ENCODE measurements around the gene GPER1.

The GPER1 gene

DNA sequence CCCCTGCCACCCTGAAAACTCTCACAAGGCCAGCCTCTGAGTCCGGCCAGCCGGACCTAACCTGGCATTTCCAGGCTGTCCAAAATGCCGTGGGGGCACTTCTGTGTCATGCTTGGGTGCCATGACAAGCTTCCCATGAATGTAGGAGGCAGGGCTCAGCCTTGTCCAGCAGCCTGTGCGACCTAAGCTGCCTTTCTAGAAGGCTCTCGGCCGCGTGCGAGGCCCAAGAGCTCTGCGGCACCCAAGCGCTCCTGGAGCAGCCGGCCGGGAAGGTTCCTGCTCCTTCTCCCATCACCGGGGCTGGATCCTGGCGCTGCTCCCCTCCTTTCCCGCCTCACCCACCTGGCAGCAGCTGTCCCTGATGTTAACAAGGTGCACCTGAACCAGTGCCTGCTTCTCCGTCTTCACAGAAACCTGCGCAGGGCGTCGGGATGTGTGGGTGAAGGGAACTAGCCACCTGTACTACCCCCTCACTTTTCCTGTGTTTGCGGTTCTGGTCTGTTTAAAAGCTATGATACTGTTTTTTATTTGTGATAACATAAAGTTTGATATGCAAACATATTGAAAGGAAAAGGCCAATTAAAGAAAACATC, 6.1 kb downstream of the GPER1 start:
- H3K4me3 ChIP-seq (ENCODE audit: low read depth, low read length) = no peak overlapping the region
- no peak for DNase-seq (ENCODE audit: low read depth)
- in situ Hi-C loops (cut with HindIII; ENCODE audit: low sequenced_read_pairs) = no loop called here
- TF ChIP-seq CTCF (IDR thresholded peaks at IDR 0.05; ENCODE audit: low read depth, low read length, missing control alignments) = no peak

DNA sequence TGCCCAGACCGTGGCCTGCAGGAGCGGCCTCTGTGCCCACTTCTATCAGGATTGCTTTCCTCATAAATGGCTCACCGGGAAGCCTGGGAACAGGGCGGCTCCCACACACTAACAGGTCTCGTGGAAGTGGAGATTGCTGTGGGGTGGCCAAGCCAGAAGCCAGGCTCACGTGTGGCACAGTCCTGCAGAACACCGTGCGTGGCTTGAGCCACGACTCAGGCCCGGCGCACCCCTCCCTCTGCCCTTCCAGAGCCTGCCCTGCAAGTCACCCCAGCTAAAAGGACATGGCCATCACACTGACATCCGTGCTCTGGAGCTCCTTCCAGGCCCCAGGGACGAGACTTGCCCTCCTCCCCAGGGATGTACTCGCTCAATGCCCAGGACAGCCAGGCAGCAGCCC, 7.0 kb downstream of the GPER1 start:
- H3K4me3 ChIP-seq (ENCODE audit: low read depth, low read length) = no peak overlapping the region
- in situ Hi-C loops (cut with HindIII; ENCODE audit: low sequenced_read_pairs) = loop anchor here (5.0 kb wide), 1 partner anchor 48 kb away; no protein-coding TSS in a partner anchor
- no peak for TF ChIP-seq CTCF (IDR thresholded peaks at IDR 0.05; ENCODE audit: low read depth, low read length, missing control alignments)
- no peak for DNase-seq (ENCODE audit: low read depth)

- in situ Hi-C loops (cut with HindIII; ENCODE audit: low sequenced_read_pairs) = loop anchor here (5.0 kb wide), 1 partner anchor 48 kb away; no protein-coding TSS in a partner anchor
- H3K4me3 ChIP-seq (ENCODE audit: low read depth, low read length) = no peak overlapping the region
- no peak for DNase-seq (ENCODE audit: low read depth)
- TF ChIP-seq CTCF (IDR thresholded peaks at IDR 0.05; ENCODE audit: low read depth, low read length, missing control alignments) = no peak
Measured at GRCh38 chr7:1095621-1096155, 7.8 kb downstream of the GPER1 start.

DNA sequence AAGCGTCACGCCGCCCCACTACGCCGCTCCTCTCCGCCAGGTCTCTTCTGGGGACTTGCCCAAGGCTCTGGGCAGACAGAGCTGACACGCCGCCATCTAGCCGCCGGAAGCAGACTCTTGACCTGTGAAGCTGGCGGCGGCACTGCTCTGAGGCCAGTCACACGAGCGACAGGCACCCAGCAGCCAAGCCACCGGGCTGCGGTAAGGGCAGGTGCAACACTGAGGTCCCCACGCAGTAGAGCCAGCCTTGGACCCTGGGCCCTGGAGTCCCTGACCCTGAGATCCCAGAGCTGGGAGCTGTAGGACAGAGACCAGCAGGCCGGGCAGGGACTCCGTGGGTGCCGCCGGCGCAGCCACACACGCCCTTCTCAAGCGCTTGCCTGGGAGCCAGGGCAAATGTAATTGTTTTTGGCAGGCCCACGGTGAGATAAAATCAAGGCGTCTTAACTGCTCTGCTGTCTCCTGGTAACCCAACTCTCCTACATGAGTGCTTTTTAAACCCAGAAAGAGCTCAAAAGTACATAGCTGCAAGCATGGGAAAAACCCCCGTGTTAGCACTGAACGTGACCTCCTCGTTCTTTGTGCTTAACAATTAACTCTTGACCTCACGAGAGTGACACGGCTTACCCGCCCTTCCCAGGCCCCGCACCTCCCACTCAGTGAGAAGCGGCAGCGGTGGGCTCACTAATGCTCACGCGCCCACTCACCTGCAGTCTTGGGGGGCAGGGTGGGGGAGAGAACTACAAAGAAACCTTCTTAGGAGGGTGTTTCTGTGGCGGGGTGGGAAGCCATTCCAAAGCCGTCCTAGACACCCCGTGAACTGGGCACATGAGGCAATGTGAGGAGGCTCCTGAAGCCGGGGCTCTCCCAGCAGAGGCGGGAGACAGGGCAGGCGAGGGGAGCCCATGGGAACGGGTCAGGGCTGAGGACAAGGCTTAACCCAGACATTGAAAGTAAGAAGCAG, 8.5 kb downstream of the GPER1 start:
- DNase-seq (ENCODE audit: low read depth) = no peak
- in situ Hi-C loops (cut with HindIII; ENCODE audit: low sequenced_read_pairs) = loop anchor here (5.0 kb wide), 1 partner anchor 49 kb away; no protein-coding TSS in a partner anchor
- H3K4me3 ChIP-seq (ENCODE audit: low read depth, low read length) = no peak overlapping the region
- no peak for TF ChIP-seq CTCF (IDR thresholded peaks at IDR 0.05; ENCODE audit: low read depth, low read length, missing control alignments)

DNA sequence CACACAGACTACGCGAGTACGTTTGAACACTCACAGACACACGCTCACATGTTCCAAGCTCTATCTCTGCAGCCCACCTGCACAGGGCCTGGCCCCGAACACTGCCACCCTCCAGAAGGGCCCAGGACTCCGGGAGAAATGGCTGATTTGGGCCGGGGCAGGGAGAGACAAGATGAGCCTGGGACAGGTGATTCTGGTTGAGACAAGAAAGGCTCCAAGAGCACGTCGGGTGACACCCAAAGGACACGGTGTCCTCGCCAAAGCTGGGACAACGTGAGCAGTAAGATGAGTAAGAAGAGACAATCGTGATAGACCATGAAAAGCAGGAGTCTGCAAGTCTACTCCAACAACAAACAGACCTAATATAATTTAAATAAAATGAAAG, 9.2 kb downstream of the GPER1 start:
- no peak for TF ChIP-seq CTCF (IDR thresholded peaks at IDR 0.05; ENCODE audit: low read depth, low read length, missing control alignments)
- no peak for DNase-seq (ENCODE audit: low read depth)
- in situ Hi-C loops (cut with HindIII; ENCODE audit: low sequenced_read_pairs) = loop anchor here (5.0 kb wide), 1 partner anchor 50 kb away; no protein-coding TSS in a partner anchor
- H3K4me3 ChIP-seq (ENCODE audit: low read depth, low read length) = no peak overlapping the region

Data from astrocyte of the cerebellum (primary cell).